ENCODE data around the gene ATG9B. TPM values are rescaled to one million over a fixed set of nuclear protein-coding genes. Genes with fewer than 3 reads are reported as not detected.
"Not testable (repeated sequence)": the region's sequence is repeated elsewhere in the genome, so short reads cannot be mapped to it uniquely, and the experiment has no call there.

Gene ATG9B
- total and polyA plus RNA-seq, 3 experiments from 2014 or later = 3.8 to 15.4 (median 4.2) TPM

DNA sequence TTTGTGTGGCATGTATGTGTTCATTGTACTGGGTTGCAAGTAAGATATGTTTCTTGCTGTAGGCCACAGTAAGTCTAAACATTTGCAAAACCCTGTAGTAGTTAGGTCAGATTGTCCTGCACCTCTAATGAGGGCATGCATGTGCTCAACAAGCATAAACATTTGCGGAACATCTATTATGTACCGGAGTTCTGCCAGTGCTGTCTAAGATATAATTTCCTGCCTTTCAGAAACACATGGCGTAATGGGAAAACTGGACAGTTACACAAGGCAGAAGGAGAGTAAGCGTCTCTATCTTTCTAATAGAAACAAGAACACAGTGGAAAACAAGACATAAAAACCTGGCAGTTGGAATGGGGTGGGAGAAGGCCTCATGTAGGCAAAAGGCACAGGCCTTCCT lies 6.7 kb upstream of the ATG9B start:
- no peak overlapping the region for H3K4me3 ChIP-seq (ENCODE audit: low read length)
- POLR2A ChIA-PET = no interaction called here
- CTCF ChIA-PET = interaction anchor here (1.4 to 2.6 kb wide), 2 partner anchors 13 to 79 kb away, joined by 5 to 12 read pairs; no protein-coding TSS in a partner anchor

DNA sequence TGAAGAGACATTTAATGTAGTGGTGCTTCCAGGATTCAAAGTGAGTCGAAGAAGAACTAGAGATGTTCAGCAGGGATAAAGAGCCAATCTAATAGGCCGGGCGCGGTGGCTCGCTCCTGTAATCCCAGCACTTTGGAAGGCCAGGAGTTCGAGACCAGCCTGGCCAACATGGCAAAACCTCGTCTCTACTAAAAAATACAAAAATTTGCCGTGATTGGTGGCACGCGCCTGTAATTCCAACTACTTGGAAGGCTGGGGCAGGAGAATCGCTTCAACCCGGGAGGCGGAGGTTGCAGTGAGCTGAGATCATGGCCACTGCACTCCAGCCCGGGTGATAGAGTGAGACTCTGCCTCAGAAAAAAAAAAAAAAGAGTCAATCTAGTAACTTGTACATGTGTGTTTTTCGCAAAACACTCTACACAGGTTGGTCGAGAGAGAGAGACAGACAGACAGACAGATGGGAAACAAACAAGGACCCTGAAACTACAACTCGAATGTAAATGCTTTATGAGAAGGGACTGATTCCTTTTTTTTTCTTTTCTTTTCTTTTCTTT lies 4.7 kb upstream of the ATG9B start:
- no peaks in the 10 kb centered on the region for H3K36me3 ChIP-seq (ENCODE audit: insufficient read depth, low read length)
- H3K4me3 Mint-ChIP-seq = peak overlapping the region; percentile 87 to 98 (median 96)
- H3K27ac ChIP-seq (ENCODE audit: low read depth, low read length) = peak overlapping the region; percentile 90
- POLR2A ChIA-PET = interaction anchor here (0.6 to 1.5 kb wide), 5 partner anchors 11 to 315 kb away, joined by 3 to 13 read pairs (median 5); partner anchors contain the start of gene SLC4A2
- H3K27me3 ChIP-seq (ENCODE audit: insufficient read depth, low read length, poor library complexity, severe bottlenecking) = no peaks in the 10 kb centered on the region
- H3K4me1 ChIP-seq (ENCODE audit: insufficient read depth, low read length) = peaks cover 20% of the 10 kb centered on the region
- no peak for DNase-seq
- CTCF ChIA-PET = interaction anchor here (0.6 to 3.2 kb wide), 13 partner anchors 8 to 615 kb away, joined by 3 to 35 read pairs (median 5); partner anchors contain the start of genes NOS3, SLC4A2 and TMUB1
- peaks cover 18 to 35% (median 28%) of the 10 kb centered on the region in 3 donors for H3K4me1 Mint-ChIP-seq
- H3K4me3 ChIP-seq (ENCODE audit: low read length) = peak overlapping the region; percentile 100
- peaks cover 0 to 31% (median 3%) of the 10 kb centered on the region in 3 donors for H3K36me3 Mint-ChIP-seq
- H3K27me3 Mint-ChIP-seq = peaks cover 0 to 1% of the 10 kb centered on the region in 2 donors
- H3K9me3 ChIP-seq (ENCODE audit: low read length) = no peaks in the 10 kb centered on the region
- H3K27ac Mint-ChIP-seq = peak overlapping the region; percentile 98 to 100 (median 99)
- no peaks in the 10 kb centered on the region for H3K9me3 Mint-ChIP-seq

More for the DNA sequence above, 6.7 kb upstream of the ATG9B start:
- Histone ChIP-seq H3K36me3 (ENCODE audit: insufficient read depth, low read length) (peaks cover 10% of the 10 kb centered on the region), H3K27me3 (ENCODE audit: insufficient read depth, low read length, poor library complexity, severe bottlenecking) (no peaks in the 10 kb centered on the region), H3K9me3 (ENCODE audit: low read length) (no peaks in the 10 kb centered on the region), H3K4me1 (ENCODE audit: insufficient read depth, low read length) (peaks cover 20% of the 10 kb centered on the region), H3K27ac (ENCODE audit: low read depth, low read length) (no peak overlapping the region)
- Mint-ChIP-seq H3K27me3 (peaks cover 0 to 1% of the 10 kb centered on the region in 2 donors), H3K4me3 (peak overlapping the region in 2 of 7 donors; percentile 6 to 58), H3K9me3 (no peaks in the 10 kb centered on the region), H3K36me3 (peaks cover 0 to 47% (median 3%) of the 10 kb centered on the region in 3 donors), H3K27ac (peak overlapping the region in 3 of 8 donors; percentile 8 to 70 (median 18)), H3K4me1 (peaks cover 18 to 35% (median 28%) of the 10 kb centered on the region in 3 donors)
- no peak for DNase-seq

DNA sequence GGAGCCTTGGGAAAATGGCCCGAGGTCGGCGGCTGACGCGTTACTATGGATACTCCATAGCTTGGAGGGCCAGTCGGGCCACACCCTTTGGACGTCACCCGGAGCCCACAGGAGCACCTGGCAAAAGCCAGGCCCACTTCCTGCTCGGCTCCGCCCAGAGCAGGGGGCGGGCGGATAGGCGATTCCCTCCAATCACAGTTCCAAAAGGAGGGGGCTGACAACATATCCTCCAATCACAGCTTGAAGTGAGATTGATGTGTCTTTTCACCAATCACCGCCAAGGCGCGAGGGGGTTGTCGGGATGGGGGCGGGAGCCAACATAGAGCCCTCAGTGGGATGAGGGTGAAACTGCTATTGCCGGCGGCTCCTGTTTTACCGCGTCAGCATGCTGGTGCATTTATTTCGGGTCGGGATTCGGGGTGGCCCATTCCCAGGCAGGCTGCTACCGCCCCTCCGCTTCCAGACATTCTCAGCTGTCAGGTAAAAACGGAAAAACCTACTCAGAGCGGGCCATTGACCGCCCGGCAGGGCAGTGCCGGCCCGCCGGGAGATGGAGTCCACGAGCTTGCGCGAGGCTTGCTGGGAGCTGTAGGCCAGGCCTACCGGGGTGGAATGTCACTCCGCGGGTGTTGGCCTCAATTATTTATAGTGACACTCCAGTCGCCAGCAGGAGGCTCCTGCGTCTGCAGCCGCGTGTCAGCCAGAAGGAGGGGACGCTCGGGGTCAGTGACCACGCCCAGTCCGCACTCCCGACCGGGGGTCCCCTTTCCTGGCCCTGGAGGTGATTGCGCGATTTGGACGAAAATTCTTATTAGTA lies 4.0 kb upstream of the ATG9B start, which contains the start of gene ABCB8:
ABCB8 (plus strand) TSS at position 320 of the 817 bp plus-strand sequence; CDS start at position 386, 66 bp downstream.
- H3K9me3 Mint-ChIP-seq = no peaks in the 10 kb centered on the region
- peak within 1 kb of the TSS; percentile 98 to 100 (median 99) for H3K27ac Mint-ChIP-seq
- CTCF ChIA-PET = interaction anchor here (0.6 to 3.2 kb wide), 25 partner anchors 9 to 1181 kb away, joined by 3 to 35 read pairs (median 4); partner anchors contain the start of genes NOS3, SLC4A2 and TMUB1
- no peaks in the 10 kb centered on the region for H3K27me3 ChIP-seq (ENCODE audit: insufficient read depth, low read length, poor library complexity, severe bottlenecking)
- peak within 1 kb of the TSS; percentile 90 for H3K27ac ChIP-seq (ENCODE audit: low read depth, low read length)
- no peaks in the 10 kb centered on the region for H3K36me3 ChIP-seq (ENCODE audit: insufficient read depth, low read length)
- peak; percentile 93 to 99 (median 99) for DNase-seq
- H3K36me3 Mint-ChIP-seq = peaks cover 0 to 31% (median 3%) of the 10 kb centered on the region in 3 donors
- H3K4me1 ChIP-seq (ENCODE audit: insufficient read depth, low read length) = peaks cover 20% of the 10 kb centered on the region
- H3K4me3 Mint-ChIP-seq = peak within 1 kb of the TSS; percentile 87 to 98 (median 96)
- H3K27me3 Mint-ChIP-seq = peaks cover 0 to 1% of the 10 kb centered on the region in 2 donors
- no peaks in the 10 kb centered on the region for H3K9me3 ChIP-seq (ENCODE audit: low read length)
- H3K4me3 ChIP-seq (ENCODE audit: low read length) = peak within 1 kb of the TSS; percentile 100
- POLR2A ChIA-PET = interaction anchor here (0.6 to 1.5 kb wide), 9 partner anchors 10 to 314 kb away, joined by 3 to 13 read pairs (median 5); partner anchors contain the start of genes CDK5, SLC4A2 and TMUB1
- peaks cover 18 to 35% (median 28%) of the 10 kb centered on the region in 3 donors for H3K4me1 Mint-ChIP-seq

DNA sequence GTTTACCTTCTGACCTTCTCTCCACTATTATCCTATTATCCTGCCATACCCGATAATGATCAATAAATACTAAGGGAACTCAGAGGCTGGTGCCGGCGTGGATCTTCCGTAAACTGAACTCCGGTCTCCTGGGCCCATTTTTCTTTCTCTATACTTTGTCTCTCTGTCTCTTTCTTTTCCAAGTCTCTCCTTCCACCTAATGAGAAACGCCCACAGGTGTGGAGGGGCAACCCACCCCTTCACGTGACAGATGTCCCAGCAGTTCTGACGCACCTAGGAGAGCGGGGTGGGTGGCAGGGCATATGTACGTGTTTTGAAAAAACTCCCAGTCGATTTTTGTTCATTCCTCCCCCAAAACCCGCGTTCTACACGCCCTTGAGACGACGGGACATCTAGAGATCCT lies 3.4 kb upstream of the ATG9B start:
- POLR2A ChIA-PET = interaction anchor here (0.9 to 1.5 kb wide), 6 partner anchors 9 to 76 kb away, joined by 3 to 13 read pairs (median 6); partner anchors contain the start of genes CDK5 and SLC4A2
- H3K36me3 ChIP-seq (ENCODE audit: insufficient read depth, low read length); H3K27me3 ChIP-seq (ENCODE audit: insufficient read depth, low read length, poor library complexity, severe bottlenecking); H3K9me3 ChIP-seq (ENCODE audit: low read length); DNase-seq; H3K27me3 Mint-ChIP-seq; H3K9me3 Mint-ChIP-seq: not testable (repeated sequence)
- Mint-ChIP-seq H3K4me3 (peak overlapping the region; percentile 87 to 98 (median 96)), H3K36me3 (peaks cover 0 to 25% (median 3%) of the 10 kb centered on the region in 3 donors), H3K27ac (peak overlapping the region; percentile 98 to 100 (median 99)), H3K4me1 (peaks cover 18 to 35% (median 28%) of the 10 kb centered on the region in 3 donors)
- Histone ChIP-seq H3K4me1 (ENCODE audit: insufficient read depth, low read length) (peaks cover 20% of the 10 kb centered on the region), H3K4me3 (ENCODE audit: low read length) (peak overlapping the region; percentile 100), H3K27ac (ENCODE audit: low read depth, low read length) (peak overlapping the region; percentile 90)
- CTCF ChIA-PET = interaction anchor here (0.8 to 3.2 kb wide), 22 partner anchors 9 to 126 kb away, joined by 3 to 35 read pairs (median 4); partner anchors contain the start of genes NOS3 and TMUB1

DNA sequence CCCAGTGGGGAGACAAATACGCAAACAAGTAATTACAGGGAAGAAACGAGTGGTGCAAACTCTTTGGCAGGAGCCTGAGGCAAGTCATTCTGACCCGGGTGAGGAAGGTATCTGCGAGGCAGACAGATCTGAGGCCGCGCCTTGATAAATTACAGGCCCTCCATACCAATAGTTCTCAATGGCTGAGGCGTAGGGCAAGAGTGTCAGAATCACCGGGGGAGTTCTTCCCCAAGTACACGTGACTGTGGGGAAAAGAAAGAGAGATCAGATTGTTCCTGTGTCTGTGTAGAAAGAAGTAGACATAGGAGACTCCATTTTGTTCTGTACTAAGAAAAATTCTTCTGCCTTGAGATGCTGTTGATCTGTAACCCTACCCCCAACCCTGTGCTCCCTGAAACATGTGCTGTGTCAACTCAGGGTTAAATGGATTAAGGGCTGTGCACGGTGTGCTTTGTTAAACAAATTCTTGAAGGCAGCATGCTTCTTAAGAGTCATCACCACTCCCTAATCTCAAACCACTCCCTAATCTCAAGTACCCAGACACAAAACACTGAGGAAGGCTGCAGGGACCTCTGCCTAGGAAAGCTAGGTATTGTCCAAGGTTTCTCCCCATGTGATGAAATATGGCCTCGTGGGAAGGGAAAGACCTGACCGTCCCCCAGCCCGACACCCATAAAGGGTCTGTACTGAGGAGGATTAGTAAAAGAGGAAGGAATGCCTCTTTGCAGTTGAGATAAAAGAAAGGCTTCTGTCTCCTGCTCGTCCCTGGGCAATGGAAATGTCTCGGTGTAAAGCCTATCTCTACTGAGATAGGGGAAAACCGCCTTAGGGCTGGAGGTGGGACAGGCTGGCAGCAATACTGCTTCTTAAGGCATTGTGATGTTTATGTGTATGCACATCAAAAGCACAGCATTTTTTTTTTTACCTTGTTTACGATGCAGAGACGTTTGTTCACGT lies 2.8 kb upstream of the ATG9B start:
- Mint-ChIP-seq H3K36me3 (peaks cover 0 to 20% (median 3%) of the 10 kb centered on the region in 3 donors), H3K4me1 (peaks cover 18 to 35% (median 28%) of the 10 kb centered on the region in 3 donors), H3K27ac (peak overlapping the region; percentile 98 to 100 (median 99)), H3K4me3 (peak overlapping the region; percentile 87 to 98 (median 96))
- Histone ChIP-seq H3K27ac (ENCODE audit: low read depth, low read length) (peak overlapping the region; percentile 90), H3K4me3 (ENCODE audit: low read length) (peak overlapping the region; percentile 100), H3K4me1 (ENCODE audit: insufficient read depth, low read length) (peaks cover 20% of the 10 kb centered on the region)
- not testable (repeated sequence) for H3K36me3 ChIP-seq (ENCODE audit: insufficient read depth, low read length); H3K9me3 ChIP-seq (ENCODE audit: low read length); H3K9me3 Mint-ChIP-seq; DNase-seq; H3K27me3 Mint-ChIP-seq; H3K27me3 ChIP-seq (ENCODE audit: insufficient read depth, low read length, poor library complexity, severe bottlenecking)
- ChIA-PET CTCF (interaction anchor here (1.0 to 3.2 kb wide), 7 partner anchors 9 to 87 kb away, joined by 3 to 20 read pairs (median 4); no protein-coding TSS in a partner anchor), POLR2A (interaction anchor here (0.9 to 1.5 kb wide), 4 partner anchors 9 to 32 kb away, joined by 3 to 13 read pairs (median 8); partner anchors contain the start of genes CDK5 and SLC4A2)

DNA sequence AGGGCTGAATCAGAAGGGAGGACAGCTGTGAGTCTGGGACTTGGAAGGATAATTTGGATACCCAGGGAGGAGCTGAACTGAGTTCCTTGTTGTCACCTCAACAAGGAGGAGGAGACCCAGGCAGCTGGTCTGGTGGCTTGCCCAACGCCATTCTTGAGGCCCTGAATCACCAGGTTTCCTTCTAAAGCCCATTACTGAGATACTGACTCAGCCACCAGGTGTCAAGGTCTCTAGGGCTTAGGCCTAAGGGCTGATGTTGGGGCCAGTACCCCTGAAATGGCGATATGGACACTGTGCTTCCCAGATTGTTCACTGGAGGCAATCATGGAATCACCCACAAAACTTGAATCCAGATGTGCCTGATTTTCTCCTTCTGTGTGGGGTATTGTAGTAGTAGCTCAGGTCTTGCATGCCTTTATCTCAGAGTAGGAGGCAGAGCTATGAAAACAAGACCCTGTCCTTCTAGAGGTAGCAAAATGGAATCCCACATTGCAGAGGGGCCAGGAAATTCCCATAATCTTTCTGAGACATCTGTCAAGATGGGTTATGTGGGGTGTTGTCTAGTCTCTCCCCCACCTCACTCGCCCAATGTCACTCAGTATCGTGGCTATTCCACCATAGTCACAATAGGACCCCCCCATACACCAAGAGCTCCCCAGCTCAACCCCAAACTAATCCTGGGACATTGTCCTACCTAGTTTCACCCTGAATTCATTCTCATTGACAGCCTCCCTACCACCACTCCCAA lies 1.8 kb upstream of the ATG9B start:
- peaks cover 2 to 5% of the 10 kb centered on the region in 2 donors for H3K27me3 Mint-ChIP-seq
- Histone ChIP-seq H3K27me3 (ENCODE audit: insufficient read depth, low read length, poor library complexity, severe bottlenecking) (no peaks in the 10 kb centered on the region), H3K36me3 (ENCODE audit: insufficient read depth, low read length) (no peaks in the 10 kb centered on the region), H3K27ac (ENCODE audit: low read depth, low read length) (peak overlapping the region; percentile 14), H3K9me3 (ENCODE audit: low read length) (no peaks in the 10 kb centered on the region), H3K4me3 (ENCODE audit: low read length) (no peak overlapping the region), H3K4me1 (ENCODE audit: insufficient read depth, low read length) (peaks cover 20% of the 10 kb centered on the region)
- H3K4me3 Mint-ChIP-seq = peak overlapping the region in 2 of 7 donors; percentile 49 to 87
- CTCF ChIA-PET = interaction anchor here (0.8 to 1.3 kb wide), 2 partner anchors 8 to 63 kb away, joined by 3 to 8 read pairs; no protein-coding TSS in a partner anchor
- H3K27ac Mint-ChIP-seq = peak overlapping the region in 6 of 8 donors; percentile 90 to 100 (median 99)
- POLR2A ChIA-PET = no interaction called here
- no peaks in the 10 kb centered on the region for H3K9me3 Mint-ChIP-seq
- DNase-seq = no peak
- H3K4me1 Mint-ChIP-seq = peaks cover 18 to 29% (median 28%) of the 10 kb centered on the region in 3 donors
- H3K36me3 Mint-ChIP-seq = peaks cover 0 to 11% (median 3%) of the 10 kb centered on the region in 3 donors
